Left kidney (tissue), 2 donors: ENCODE results near the gene ZNF791. TPM values are rescaled to one million over a fixed set of nuclear protein-coding genes. Genes with fewer than 3 reads are reported as not detected.
"Not testable (repeated sequence)": the region's sequence is repeated elsewhere in the genome, so short reads cannot be mapped to it uniquely, and the experiment has no call there.

Experiments
- DNase-seq: peaks from one replicate; pipeline ENCODE4 v3.0.0-alpha.2; 2013
- polyA plus RNA-seq: library from polyadenylated mRNA; unstranded; fragments of 120-200 nt; gene quantifications from one replicate; pipeline ENCODE4 v1.2.1, GENCODE V29; 2013; ENCODE audit not compliant: insufficient read length

Gene ZNF791
- polyA plus RNA-seq, 1 donor = 28.1 TPM

DNA sequence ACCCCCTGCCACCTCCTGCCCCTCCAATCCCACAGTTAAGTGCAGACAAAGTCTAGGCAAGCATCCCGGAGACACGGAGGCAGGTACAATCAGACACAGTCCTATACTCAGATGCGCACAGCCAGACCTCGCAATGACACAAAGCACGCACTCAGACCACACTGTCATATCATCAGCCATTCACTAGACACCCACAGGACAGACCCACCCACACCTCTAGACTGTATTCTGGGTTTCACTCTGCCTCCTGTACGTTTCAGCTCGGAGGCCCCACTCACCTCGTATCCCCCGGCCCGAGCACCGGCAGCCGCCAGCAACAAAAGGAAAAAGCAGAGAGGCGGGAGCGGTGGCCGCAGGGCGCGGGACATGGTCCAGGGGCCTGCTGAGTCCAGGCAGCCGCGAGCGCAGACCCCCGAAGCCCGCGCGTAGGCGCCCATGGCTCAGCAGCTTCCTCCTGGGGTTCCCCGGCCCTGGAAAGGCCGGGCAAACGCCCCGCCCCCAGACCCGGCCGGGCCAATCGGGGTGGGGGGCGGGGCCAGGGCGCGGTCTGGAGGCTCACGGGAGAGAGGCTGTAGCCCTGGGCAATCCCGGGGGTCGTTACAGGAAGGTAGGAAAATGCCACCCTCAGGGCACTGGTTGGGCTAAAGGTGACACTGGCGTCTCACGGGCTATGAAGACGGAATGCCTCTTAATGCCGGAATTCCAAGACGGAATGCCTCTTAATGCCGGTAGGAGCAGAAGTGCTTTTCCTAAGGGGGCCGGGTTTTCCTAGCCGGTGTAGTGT is 55.7 kb downstream of the ZNF791 start, which contains the start of the genes MAN2B1 and WDR83:
Gene MAN2B1 (minus strand): TSS at position 478 of the 784 bp plus-strand sequence. CDS start 41 bp downstream, at position 437.
Gene WDR83 (plus strand): TSS at position 543 of the 784 bp plus-strand sequence. CDS start 2,984 bp downstream, outside the sequence.
- DNase-seq = peak; percentile 80

DNA sequence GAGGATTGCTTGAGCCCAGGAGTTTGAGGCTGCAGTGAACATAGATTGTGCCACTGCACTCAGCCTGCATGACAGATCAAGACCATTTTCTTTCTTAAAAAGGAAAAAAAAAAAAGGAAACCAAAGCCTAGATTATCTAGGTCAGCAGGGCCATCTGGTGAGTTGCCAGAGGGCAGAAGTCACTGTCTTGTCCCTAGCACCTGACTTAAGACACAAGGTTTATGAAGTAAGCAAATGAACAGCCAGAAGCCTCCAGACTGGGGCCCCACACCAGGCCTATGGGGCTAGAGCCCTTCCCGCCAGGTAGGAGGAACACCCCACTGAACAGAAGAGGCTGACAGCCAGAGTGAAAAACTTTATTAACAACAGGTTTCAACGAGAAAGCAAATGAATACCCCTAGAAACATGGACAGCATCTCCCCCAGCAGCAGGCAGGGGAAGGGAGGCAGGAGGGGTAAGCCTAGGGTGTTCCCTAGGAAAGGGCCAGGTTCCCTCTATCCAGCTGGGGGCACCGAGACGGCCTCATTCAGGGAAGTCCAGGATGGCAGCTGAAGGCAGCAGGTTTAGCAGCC is 57.1 kb downstream of the ZNF791 start:
- no peak for DNase-seq

DNA sequence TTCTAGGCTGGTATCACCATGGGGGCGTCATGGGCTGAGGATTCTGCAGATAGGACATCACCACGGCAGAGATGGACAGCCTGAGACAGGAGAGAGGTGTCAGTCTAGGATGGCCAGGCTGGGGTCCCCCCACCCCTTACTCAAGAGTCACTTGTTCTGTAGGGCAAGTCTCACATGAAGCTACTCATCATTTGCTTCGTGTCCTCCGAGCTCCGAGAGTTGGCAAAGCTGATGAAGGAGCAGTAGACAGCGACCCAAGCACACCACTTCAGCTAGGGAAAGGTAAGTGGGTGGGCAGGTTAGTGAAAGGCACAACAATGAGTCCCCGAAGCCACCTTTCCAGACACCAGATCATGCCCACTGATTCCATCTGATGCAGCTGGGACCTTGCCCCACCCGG is 57.6 kb downstream of the ZNF791 start:
- DNase-seq = no peak

DNA sequence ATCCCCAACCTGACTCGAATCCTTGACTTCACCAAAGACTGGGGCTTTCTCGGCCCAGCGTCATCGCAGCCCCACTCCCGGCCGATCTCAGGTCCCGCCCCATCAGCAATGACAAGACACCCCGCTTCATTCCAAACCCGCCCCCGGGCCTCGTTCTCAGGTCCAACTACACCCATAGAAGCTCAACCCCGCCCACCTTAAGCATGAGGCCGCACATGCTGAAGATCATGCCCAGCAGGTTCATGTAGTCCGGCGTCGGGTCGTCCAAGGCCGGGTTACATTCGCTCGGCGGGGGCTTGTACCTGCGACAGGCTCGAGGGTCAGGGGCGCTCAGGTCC is 58.2 kb downstream of the ZNF791 start:
- DNase-seq = no peak

DNA sequence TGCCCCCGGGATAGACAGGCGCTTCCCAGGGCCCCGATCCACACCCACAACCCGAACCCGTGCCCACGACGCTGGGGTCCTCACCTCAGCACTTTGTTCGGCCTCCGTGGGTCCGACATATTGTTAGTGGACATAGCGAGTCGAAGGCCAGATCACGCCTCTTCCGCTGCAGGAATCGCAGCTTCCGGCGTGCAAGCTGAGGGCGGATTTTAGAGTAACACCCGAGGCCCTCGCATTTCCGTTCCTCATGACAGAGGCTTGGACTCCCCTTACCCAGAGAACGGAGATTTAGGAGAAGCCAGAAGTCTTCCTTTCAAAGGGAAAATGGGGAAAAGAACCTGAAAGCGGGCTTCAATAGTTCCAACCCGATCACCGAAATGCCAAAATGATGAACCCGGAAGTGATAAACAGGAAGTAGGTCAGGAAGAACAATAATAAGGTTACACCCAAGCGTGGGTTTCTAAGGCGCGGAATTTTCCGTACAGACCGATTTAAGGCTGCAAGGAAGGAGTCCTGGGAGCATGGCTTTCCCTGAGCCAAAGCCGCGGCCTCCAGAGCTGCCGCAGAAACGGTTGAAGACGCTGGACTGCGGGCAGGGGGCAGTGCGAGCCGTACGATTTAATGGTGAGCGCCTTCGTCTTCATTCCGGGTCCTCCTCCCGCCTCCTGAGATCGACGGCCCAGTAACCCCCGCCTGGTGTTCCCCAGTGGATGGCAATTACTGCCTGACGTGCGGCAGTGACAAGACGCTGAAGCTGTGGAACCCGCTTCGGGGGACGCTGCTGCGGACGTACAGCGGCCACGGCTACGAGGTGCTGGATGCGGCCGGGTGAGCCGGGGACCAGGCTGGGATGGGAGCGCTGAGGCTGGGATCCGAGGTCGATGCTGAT is 58.8 kb downstream of the ZNF791 start:
- DNase-seq = peak; percentile 81

DNA sequence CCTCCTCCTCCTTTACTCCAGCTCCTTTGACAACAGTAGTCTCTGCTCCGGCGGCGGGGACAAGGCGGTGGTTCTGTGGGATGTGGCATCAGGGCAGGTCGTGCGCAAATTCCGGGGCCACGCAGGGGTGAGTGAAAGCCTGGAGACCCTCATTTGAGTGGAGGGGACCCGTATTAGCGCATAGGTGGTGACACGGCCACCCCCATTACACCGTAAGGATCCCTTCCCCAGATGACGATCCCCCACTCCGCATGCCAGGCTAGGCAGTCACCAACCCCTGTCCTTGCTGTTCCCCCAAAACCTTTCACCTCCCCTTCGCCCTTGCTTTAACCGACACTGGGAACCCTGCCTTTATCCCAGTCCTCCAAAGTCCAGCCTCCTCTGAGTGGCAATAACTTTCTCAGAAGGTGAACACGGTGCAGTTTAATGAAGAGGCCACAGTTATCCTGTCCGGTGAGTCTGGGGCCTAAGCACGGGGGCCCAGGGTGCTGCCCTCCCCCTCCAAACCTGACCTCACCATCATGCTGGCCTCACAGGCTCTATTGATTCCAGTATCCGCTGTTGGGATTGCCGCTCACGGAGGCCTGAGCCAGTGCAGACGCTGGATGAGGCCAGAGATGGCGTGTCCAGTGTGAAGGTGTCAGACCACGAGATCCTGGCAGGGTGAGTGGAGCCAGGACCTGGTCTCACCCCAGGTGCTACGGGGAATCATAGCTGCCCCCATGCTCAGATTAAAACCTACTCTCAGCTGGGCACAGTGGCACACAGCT is 59.6 kb downstream of the ZNF791 start:
- DNase-seq = no peak

DNA sequence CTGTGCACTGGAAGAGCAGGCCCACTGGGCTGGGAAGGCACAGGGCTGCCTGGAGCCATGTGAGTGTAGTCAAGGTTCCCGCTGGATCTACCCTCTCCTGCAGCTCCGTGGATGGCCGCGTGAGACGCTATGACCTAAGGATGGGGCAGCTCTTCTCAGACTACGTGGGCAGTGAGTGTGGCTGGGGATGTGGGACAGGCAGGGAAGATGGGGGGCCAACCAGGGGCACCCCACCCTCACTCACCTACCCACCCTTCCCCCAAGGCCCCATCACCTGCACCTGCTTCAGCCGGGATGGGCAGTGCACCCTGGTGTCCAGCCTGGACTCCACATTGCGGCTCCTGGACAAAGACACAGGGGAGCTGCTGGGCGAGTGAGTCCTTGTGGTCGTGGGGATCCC is 62.0 kb downstream of the ZNF791 start:
- DNase-seq = no peak

DNA sequence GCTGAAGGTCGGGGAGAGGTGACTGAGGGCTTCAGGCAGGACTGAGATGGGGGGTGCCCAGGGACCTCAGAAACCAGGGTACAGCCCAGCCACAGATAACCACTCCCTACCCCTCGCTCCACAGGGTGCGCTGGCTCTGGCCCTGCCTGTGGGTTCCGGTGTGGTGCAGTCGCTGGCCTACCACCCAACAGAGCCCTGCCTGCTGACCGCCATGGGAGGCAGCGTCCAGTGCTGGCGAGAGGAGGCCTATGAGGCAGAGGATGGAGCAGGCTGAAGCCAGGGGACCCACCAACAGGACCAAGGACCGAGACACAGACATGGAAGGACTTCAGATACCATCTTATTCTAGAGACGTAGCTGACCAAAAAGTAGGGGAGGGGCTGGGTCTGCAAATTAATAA is 64.7 kb downstream of the ZNF791 start:
- no peak for DNase-seq

DNA sequence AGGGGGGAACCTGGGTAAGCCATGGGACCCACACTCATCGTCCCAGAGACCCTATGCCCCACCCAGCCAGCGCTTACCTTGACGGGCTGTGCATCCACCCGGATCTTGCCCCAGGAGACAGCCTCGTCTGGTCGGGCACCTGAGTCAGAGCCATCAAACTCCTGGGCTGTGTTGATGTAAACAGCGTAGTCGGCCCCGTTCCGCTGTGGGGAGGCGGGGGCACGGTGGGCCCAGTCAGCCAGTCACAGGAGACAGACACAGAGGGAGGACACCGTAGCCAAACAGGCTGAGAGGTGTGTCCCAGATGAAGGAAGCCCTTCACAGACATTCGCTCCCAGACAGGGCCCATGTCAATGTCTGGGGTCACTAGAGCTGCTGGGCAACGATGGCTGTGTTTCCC is 65.2 kb downstream of the ZNF791 start:
- no peak for DNase-seq

DNA sequence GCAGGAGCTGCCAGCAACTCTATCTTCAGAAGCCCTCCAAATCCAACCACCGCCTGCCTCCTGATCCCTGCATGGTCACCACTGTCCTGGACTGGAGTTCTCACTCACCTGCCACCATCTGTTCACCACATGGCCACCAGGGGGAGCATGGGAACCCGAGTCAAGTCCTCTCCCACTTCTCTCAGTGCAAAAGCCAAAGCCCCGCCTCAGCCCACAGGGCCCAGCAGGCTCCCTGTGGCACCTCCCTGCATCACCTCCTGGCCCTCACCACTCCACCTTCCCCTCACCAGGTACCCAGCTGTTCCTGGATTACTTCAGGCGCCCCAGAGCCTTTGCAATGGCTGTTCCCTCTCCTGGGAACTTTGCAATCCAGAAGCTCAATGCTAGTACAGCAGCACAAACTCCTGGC is 65.7 kb downstream of the ZNF791 start:
- peak; percentile 71 for DNase-seq

DNA sequence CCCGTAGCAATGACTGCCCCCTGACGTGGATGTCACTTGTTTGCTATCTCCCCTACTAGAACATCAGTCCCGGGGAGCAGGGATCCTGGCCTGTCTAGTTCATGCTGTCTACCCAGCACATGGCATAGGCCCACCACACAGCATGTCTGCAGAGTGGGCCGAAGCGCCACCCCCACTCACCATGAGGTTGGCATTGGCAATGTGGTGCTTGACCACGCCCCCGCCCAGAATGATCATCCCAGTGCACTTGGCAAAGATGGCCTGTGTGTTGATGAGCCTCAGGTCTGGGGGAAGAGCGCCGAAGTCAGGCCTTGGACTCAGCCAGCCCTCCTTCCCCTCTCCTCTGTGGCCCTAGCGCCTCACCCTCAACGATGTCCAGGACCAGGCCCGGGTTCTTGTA is 66.2 kb downstream of the ZNF791 start:
- no peak for DNase-seq

DNA sequence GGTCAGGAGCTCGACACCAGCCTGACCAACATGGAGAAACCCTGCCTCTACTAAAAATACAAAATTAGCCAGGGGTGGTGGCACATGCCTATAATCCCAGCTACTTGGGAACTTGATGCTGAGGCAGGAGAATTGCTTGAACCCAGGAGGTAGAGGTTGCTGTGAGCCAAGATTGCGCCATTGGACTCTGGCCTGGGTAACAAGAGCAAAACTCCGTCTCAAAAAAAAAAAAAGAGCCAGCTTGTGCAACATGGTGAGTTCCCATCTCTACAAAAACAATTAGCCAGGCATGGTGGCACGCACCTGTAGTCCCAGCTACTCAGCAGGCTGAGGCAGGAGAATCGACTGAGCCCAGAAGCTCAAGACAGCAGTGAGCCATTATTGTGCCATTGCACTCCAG is 67.3 kb downstream of the ZNF791 start:
- DNase-seq = not testable (repeated sequence)

DNA sequence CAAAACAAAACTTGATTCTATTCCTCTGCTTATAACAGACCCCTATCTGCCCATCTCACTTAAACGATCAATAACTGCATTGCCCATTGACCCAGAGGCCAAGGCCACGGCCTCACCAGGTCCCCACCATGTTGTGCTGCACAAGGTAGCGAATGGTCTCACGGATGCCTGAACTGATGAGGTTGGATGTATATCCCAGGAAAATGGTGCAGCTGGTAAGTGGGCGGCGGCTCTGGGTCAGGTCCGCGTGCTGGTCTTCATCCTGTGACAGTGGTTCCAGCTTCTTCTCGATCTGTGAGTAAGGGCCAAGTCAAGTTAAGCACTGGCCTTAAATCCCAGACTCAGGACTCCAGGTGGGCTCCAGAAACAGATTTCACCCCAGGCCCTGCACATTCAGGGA is 69.3 kb downstream of the ZNF791 start:
- no peak for DNase-seq

DNA sequence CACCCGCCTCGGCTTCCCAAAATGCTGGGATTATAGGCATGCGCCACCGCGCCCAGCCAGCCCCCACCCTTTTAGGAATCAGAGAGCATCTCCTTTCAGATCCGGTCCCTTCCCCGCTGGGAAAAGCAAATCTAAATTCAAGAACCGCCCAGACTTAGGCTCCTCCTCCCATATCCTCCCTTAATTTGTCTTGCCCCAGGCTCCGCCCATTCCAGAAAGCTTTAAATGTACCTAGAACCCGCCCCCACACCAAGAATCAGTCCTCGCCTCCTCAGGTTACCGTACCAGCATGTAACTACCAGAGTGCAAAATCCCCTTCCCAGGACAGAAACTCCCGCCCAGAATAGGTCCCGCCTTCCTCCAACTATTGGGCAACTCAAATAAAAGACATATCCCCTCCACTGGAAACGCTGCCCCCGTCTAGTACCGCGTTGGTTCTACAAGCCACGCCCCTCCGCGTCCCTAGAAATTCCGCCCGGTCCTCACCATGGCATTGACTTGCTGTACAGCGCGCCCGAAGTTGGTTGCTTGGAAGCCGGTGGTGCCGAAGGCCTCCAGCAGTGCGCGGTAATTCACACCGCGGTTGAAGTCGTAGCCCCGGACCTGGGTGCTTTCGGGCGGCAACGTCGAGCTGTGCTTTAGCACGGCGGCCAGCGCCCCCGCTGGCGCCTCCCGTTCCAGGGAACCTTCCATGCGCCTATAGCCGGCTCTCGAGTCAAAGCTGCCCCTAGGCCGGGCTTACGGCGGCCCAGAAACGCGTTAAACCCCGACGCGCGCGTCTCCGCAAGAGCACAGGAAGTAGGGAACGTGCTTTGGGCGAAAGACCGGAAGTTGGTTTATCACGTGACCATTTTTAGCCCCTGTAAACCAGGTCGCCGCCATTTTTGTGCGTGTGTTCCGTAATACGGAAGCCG is 70.6 kb downstream of the ZNF791 start, which contains the start of gene DHPS:
Gene DHPS (minus strand): TSS at position 807 of the 914 bp plus-strand sequence. CDS start 114 bp downstream, at position 693.
- DNase-seq = peak; percentile 98

Other genes starting within 250 kb of the ZNF791 start
- gene ZNF442, start 245.2 kb upstream of the ZNF791 start, polyA plus RNA-seq = 6.9 TPM
- 9.3 TPM for gene ZNF799, start 209.6 kb upstream of the ZNF791 start, polyA plus RNA-seq
- gene ZNF443, start 169.9 kb upstream of the ZNF791 start, polyA plus RNA-seq = 14.2 TPM
- 11.0 TPM for gene ZNF709, start 126.1 kb upstream of the ZNF791 start, polyA plus RNA-seq
- gene ZNF564, start 59.4 kb upstream of the ZNF791 start, polyA plus RNA-seq = 13.9 TPM
- 5.7 TPM for gene ZNF490, start 107 bp upstream of the ZNF791 start, polyA plus RNA-seq
- 35.1 TPM for gene MAN2B1, start 55.8 kb downstream of the ZNF791 start, polyA plus RNA-seq
- 18.2 TPM for gene WDR83, start 55.9 kb downstream of the ZNF791 start, polyA plus RNA-seq
- 87.9 TPM for gene DHPS, start 71.0 kb downstream of the ZNF791 start, polyA plus RNA-seq
- 1.00 TPM for gene GNG14, start 77.1 kb downstream of the ZNF791 start, polyA plus RNA-seq
- 10.4 TPM for gene FBXW9, start 85.7 kb downstream of the ZNF791 start, polyA plus RNA-seq
- gene TNPO2, start 113.0 kb downstream of the ZNF791 start, polyA plus RNA-seq = 78.7 TPM
- gene TRIR, start 123.8 kb downstream of the ZNF791 start, polyA plus RNA-seq = 139 TPM
- 74.0 TPM for gene GET3, start 126.6 kb downstream of the ZNF791 start, polyA plus RNA-seq
- gene BEST2, start 140.9 kb downstream of the ZNF791 start, polyA plus RNA-seq = 0.23 TPM
- gene HOOK2, start 164.6 kb downstream of the ZNF791 start, polyA plus RNA-seq = 78.3 TPM
- 22.7 TPM for gene JUNB, start 180.6 kb downstream of the ZNF791 start, polyA plus RNA-seq
- gene PRDX2, start 190.9 kb downstream of the ZNF791 start, polyA plus RNA-seq = 274 TPM
- 5.4 TPM for gene THSD8, start 191.1 kb downstream of the ZNF791 start, polyA plus RNA-seq
- 35.1 TPM for gene RNASEH2A, start 195.7 kb downstream of the ZNF791 start, polyA plus RNA-seq
- 0.07 TPM for gene RTBDN, start 223.7 kb downstream of the ZNF791 start, polyA plus RNA-seq
- gene MAST1, start 227.6 kb downstream of the ZNF791 start, polyA plus RNA-seq = 1.0 TPM